ENCODE results near the gene ELFN1. TPM values are rescaled to one million over a fixed set of nuclear protein-coding genes. Genes with fewer than 3 reads are reported as not detected.

Gene ELFN1
- total RNA-seq, 1 experiment from 2014 or later, result 0.69 TPM

DNA sequence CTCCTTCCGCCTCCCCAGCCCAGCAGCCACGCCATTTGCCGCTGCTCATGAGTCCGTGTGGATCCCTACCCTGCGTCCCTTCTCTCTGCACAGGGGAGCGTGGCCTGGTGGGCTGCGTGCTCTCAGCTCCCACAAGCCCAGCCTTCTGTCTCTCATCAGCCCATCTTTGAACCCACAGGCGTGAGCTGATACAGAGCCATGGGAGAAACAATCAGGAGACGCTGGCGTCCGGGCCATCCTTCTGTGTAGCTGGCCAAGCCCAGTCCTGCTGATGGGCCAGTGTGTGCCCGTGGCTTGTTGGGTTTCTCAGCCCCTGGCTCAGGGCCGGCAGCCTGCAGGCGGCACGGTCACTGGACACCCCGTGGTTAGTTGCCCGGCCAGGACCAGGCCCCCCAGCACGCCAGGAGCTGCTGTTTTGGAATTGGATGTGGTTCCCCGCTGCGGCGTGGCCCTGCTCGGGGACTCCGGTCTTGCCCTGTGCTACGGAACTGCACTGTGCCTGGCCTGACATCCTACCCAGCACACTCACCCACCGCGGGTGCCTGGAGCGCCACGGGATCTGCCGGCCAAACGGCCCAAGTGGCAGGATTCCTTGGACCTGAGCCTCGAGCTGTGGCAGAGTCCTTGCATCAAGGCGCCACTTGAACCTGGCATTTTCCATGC is 88.9 kb downstream of the ELFN1 start:
- Histone ChIP-seq H3K9me3 (ENCODE audit: low read length) (no peaks in the 10 kb centered on the region), H3K9ac (ENCODE audit: low read length) (no peak overlapping the region), H3K36me3 (ENCODE audit: low read depth, low read length) (no peaks in the 10 kb centered on the region), H3K27me3 (ENCODE audit: low read length) (peaks cover 22% of the 10 kb centered on the region), H3K4me2 (ENCODE audit: low read length) (no peak overlapping the region), H2AFZ (ENCODE audit: low read length) (no peak overlapping the region), H4K20me1 (ENCODE audit: low read length) (no peaks in the 10 kb centered on the region), H3F3A (ENCODE audit: low read length, unreplicated experiment) (no peaks in the 10 kb centered on the region), H3K27ac (ENCODE audit: low read length) (no peak overlapping the region), H3K4me1 (ENCODE audit: insufficient read depth, low read length) (no peaks in the 10 kb centered on the region), H3K79me2 (ENCODE audit: low read length) (no peaks in the 10 kb centered on the region), H3K4me3 (ENCODE audit: low read length) (no peak overlapping the region), H3K9me2 (replicated peaks; ENCODE audit: low read length) (no peaks in the 10 kb centered on the region)
- CTCF ChIA-PET, result interaction anchor here (0.6 kb wide), 1 partner anchor 16 kb away, joined by 7 read pairs; no protein-coding TSS in a partner anchor
- ATAC-seq (peak; percentile 28; the same call in 1 of the 2 replicates), DNase-seq (no peak)
- intact Hi-C loops (cut with micrococcal nuclease), result loop anchor here (2.0 to 10.0 kb wide), 2 partner anchors 94 to 180 kb away; no protein-coding TSS in a partner anchor
- POLR2A ChIA-PET (ENCODE audit: unreplicated experiment), result no interaction called here
- BruUV-seq (replicated peaks), result no TSS peak
- no peak for TF ChIP-seq EZH2 (IDR thresholded peaks at IDR 0.05; ENCODE audit: low read length, unreplicated experiment)
- TF ChIP-seq, protein P1, sequence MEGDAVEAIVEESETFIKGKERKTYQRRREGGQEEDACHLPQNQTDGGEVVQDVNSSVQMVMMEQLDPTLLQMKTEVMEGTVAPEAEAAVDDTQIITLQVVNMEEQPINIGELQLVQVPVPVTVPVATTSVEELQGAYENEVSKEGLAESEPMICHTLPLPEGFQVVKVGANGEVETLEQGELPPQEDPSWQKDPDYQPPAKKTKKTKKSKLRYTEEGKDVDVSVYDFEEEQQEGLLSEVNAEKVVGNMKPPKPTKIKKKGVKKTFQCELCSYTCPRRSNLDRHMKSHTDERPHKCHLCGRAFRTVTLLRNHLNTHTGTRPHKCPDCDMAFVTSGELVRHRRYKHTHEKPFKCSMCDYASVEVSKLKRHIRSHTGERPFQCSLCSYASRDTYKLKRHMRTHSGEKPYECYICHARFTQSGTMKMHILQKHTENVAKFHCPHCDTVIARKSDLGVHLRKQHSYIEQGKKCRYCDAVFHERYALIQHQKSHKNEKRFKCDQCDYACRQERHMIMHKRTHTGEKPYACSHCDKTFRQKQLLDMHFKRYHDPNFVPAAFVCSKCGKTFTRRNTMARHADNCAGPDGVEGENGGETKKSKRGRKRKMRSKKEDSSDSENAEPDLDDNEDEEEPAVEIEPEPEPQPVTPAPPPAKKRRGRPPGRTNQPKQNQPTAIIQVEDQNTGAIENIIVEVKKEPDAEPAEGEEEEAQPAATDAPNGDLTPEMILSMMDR (conservative IDR thresholded peaks at IDR 0.05; ENCODE audit: low read depth, low read length), result 0 out of 2 replicates have a peak, but pooled peaks have one; percentile 17

DNA sequence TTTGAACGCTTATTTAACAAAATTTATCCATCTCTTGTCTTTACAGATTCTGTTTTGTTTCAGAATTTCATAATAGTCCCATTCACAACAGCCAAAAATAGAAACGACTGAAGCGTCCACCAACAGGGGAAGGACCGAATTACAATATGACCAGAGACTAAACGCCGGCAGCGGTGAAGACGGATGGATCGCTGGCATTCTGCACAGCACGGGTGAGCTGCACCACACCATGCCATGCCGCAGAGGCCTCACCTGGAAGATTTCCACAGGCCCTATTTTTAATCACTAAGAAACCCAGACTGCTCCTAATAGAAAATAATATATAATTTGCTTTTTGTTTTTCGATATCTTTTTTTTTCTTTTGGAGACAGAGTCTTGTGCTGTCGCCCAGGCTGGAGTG is 91.0 kb downstream of the ELFN1 start:
- Histone ChIP-seq H3K36me3 (ENCODE audit: low read depth, low read length) (no peaks in the 10 kb centered on the region), H3K9me3 (ENCODE audit: low read length) (no peaks in the 10 kb centered on the region), H2AFZ (ENCODE audit: low read length) (no peak overlapping the region), H3K4me1 (ENCODE audit: insufficient read depth, low read length) (no peaks in the 10 kb centered on the region), H3K9me2 (replicated peaks; ENCODE audit: low read length) (no peaks in the 10 kb centered on the region), H3K27ac (ENCODE audit: low read length) (no peak overlapping the region), H3F3A (ENCODE audit: low read length, unreplicated experiment) (no peaks in the 10 kb centered on the region), H3K79me2 (ENCODE audit: low read length) (no peaks in the 10 kb centered on the region), H3K27me3 (ENCODE audit: low read length) (peaks cover 9% of the 10 kb centered on the region), H4K20me1 (ENCODE audit: low read length) (no peaks in the 10 kb centered on the region), H3K4me3 (ENCODE audit: low read length) (no peak overlapping the region), H3K4me2 (ENCODE audit: low read length) (no peak overlapping the region), H3K9ac (ENCODE audit: low read length) (no peak overlapping the region)
- ATAC-seq (no peak), DNase-seq (no peak)
- ChIA-PET CTCF (no interaction called here), POLR2A (ENCODE audit: unreplicated experiment) (no interaction called here)
- intact Hi-C loops (cut with micrococcal nuclease), result no loop called here
- no peak for TF ChIP-seq EZH2phosphoT487 (IDR thresholded peaks at IDR 0.05; ENCODE audit: borderline replicate concordance, low read length)
- TF ChIP-seq EZH2 (IDR thresholded peaks at IDR 0.05; ENCODE audit: low read length, unreplicated experiment), result no peak
- TF ChIP-seq, protein P1 (conservative IDR thresholded peaks at IDR 0.05; ENCODE audit: low read depth, low read length), result no peak
- BruUV-seq (replicated peaks), result no TSS peak

DNA sequence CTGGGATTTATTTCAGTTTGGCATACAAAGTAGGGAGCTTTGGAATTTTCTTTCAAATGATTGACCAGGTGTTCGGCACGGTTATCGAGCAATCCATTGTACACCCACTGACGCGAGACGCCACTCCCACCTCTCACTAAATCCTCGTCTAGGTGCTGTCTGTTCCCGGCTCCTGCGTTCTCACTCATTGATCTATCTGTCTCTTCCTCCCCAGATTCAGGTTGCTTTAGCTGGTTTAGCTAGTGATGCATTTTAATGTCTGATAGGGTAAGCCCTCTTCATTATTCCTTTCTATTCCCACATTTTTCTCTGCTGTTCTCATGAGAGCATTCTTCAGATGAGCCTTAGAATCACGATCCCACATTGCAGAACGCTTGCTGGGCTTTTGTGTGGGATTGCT is 91.7 kb downstream of the ELFN1 start:
- POLR2A ChIA-PET (ENCODE audit: unreplicated experiment), result no interaction called here
- Histone ChIP-seq H3K9ac (ENCODE audit: low read length) (no peak overlapping the region), H2AFZ (ENCODE audit: low read length) (no peak overlapping the region), H3K4me1 (ENCODE audit: insufficient read depth, low read length) (no peaks in the 10 kb centered on the region), H4K20me1 (ENCODE audit: low read length) (no peaks in the 10 kb centered on the region), H3F3A (ENCODE audit: low read length, unreplicated experiment) (no peaks in the 10 kb centered on the region), H3K4me3 (ENCODE audit: low read length) (no peak overlapping the region), H3K36me3 (ENCODE audit: low read depth, low read length) (no peaks in the 10 kb centered on the region), H3K9me3 (ENCODE audit: low read length) (no peaks in the 10 kb centered on the region), H3K27ac (ENCODE audit: low read length) (no peak overlapping the region), H3K4me2 (ENCODE audit: low read length) (no peak overlapping the region), H3K9me2 (replicated peaks; ENCODE audit: low read length) (no peaks in the 10 kb centered on the region), H3K27me3 (ENCODE audit: low read length) (peaks cover 6% of the 10 kb centered on the region), H3K79me2 (ENCODE audit: low read length) (no peaks in the 10 kb centered on the region)
- no peak for DNase-seq
- TF ChIP-seq EZH2phosphoT487 (IDR thresholded peaks at IDR 0.05; ENCODE audit: borderline replicate concordance, low read length), result no peak
- TF ChIP-seq EZH2 (IDR thresholded peaks at IDR 0.05; ENCODE audit: low read length, unreplicated experiment), result no peak
- TF ChIP-seq, protein P1 (conservative IDR thresholded peaks at IDR 0.05; ENCODE audit: low read depth, low read length), result no peak
- no TSS peak for BruUV-seq (replicated peaks)
- intact Hi-C loops (cut with micrococcal nuclease), result no loop called here
- no peak for ATAC-seq
- CTCF ChIA-PET, result no interaction called here
